HG03439 (cell line): ENCODE results near the gene SALL1.

Experiments used
- ATAC-seq: cut with Tn5 transposase; IDR thresholded peaks from one replicate; pipeline ENCODE4 v1.9.1; 2021; ENCODE audit warnings: mild to moderate bottlenecking, moderate library complexity; ENCODE audit not compliant: unreplicated experiment

Gene SALL1

GRCh38 chr16:51114382-51114781, 36.7 kb downstream of the SALL1 start:
- no peak for ATAC-seq

- ATAC-seq: no peak
These were observed 37.6 kb downstream of the SALL1 start for GRCh38 chr16:51113236-51114125.

- no peak for ATAC-seq
These were observed 38.7 kb downstream of the SALL1 start for GRCh38 chr16:51112323-51112722.

- no peak for ATAC-seq
These were observed 39.3 kb downstream of the SALL1 start for GRCh38 chr16:51111759-51112158.

GRCh38 chr16:51110700-51111157, 40.3 kb downstream of the SALL1 start:
- ATAC-seq: no peak

GRCh38 chr16:51109173-51109572, 41.9 kb downstream of the SALL1 start:
- no peak for ATAC-seq

- ATAC-seq: no peak
These were observed 43.3 kb downstream of the SALL1 start for GRCh38 chr16:51107742-51108141.

GRCh38 chr16:51106535-51106934, 44.5 kb downstream of the SALL1 start:
- ATAC-seq: no peak

GRCh38 chr16:51103590-51103989, 47.5 kb downstream of the SALL1 start:
- ATAC-seq: no peak

GRCh38 chr16:51097729-51098128, 53.3 kb downstream of the SALL1 start:
- ATAC-seq: no peak

GRCh38 chr16:51095890-51096626, 55.0 kb downstream of the SALL1 start:
- no peak for ATAC-seq

GRCh38 chr16:51095084-51095881, 55.8 kb downstream of the SALL1 start:
- no peak for ATAC-seq

- no peak for ATAC-seq
These were observed 57.3 kb downstream of the SALL1 start for GRCh38 chr16:51093726-51094280.
